SKM-1 (cell line): ENCODE measurements around the gene NT5DC3.
"Not testable (repeated sequence)": the region's sequence is repeated elsewhere in the genome, so short reads cannot be mapped to it uniquely, and the experiment has no call there.

Source experiments
- DNase-seq: peaks from one replicate; lab custom pipeline; 2025; ENCODE audit not compliant: unreplicated experiment; lab: John Stamatoyannopoulos, UW

The NT5DC3 gene

GRCh38 chr12:103855896-103856657 is 15.0 kb upstream of the NT5DC3 start:
- no peak for DNase-seq

- no peak for DNase-seq
Measured at GRCh38 chr12:103855036-103855712, 14.1 kb upstream of the NT5DC3 start.

GRCh38 chr12:103854372-103854973 is 13.4 kb upstream of the NT5DC3 start:
- no peak for DNase-seq

- DNase-seq = no peak
Measured at GRCh38 chr12:103852498-103852997, 11.5 kb upstream of the NT5DC3 start.

- DNase-seq = no peak
Measured at GRCh38 chr12:103851127-103851526, 10.1 kb upstream of the NT5DC3 start.

- DNase-seq = no peak
Measured at GRCh38 chr12:103850429-103850828, 9.4 kb upstream of the NT5DC3 start.

GRCh38 chr12:103848917-103849491 is 8.0 kb upstream of the NT5DC3 start:
- no peak for DNase-seq

GRCh38 chr12:103848143-103848542 is 7.1 kb upstream of the NT5DC3 start:
- no peak for DNase-seq

- DNase-seq = no peak
Measured at GRCh38 chr12:103846415-103846814, 5.4 kb upstream of the NT5DC3 start.

- no peak for DNase-seq
Measured at GRCh38 chr12:103844305-103844704, 3.3 kb upstream of the NT5DC3 start.

GRCh38 chr12:103841690-103842584 is 903 bp upstream of the NT5DC3 start:
- DNase-seq = peak; percentile 7

- no peak for DNase-seq
Measured at GRCh38 chr12:103840462-103840875, 565 bp downstream of the NT5DC3 start.

GRCh38 chr12:103839609-103840461 is 1.2 kb downstream of the NT5DC3 start:
- DNase-seq = no peak

GRCh38 chr12:103839103-103839502 is 1.9 kb downstream of the NT5DC3 start:
- DNase-seq = no peak

GRCh38 chr12:103838254-103838914 is 2.6 kb downstream of the NT5DC3 start:
- DNase-seq = no peak

GRCh38 chr12:103836345-103836744 is 4.7 kb downstream of the NT5DC3 start:
- no peak for DNase-seq

GRCh38 chr12:103835747-103836335 is 5.2 kb downstream of the NT5DC3 start:
- not testable (repeated sequence) for DNase-seq

- no peak for DNase-seq
Measured at GRCh38 chr12:103834942-103835341, 6.1 kb downstream of the NT5DC3 start.

- DNase-seq = no peak
Measured at GRCh38 chr12:103833891-103834290, 7.1 kb downstream of the NT5DC3 start.
